SHP77 treated with DMSO at 0.1 percent for 48 hours (cell line): ENCODE measurements around the gene ADAMTS2.
"Not testable (repeated sequence)": the region's sequence is repeated elsewhere in the genome, so short reads cannot be mapped to it uniquely, and the experiment has no call there.

ENCODE experiments used
- DNase-seq: peaks from one replicate; lab custom pipeline; 2025; lab: John Stamatoyannopoulos, UW

Gene ADAMTS2

GRCh38 chr5:179216381-179216780 is 128.9 kb downstream of the ADAMTS2 start:
- not testable (repeated sequence) for DNase-seq

- DNase-seq = no peak
Measured at GRCh38 chr5:179215576-179215975, 129.7 kb downstream of the ADAMTS2 start.

DNA sequence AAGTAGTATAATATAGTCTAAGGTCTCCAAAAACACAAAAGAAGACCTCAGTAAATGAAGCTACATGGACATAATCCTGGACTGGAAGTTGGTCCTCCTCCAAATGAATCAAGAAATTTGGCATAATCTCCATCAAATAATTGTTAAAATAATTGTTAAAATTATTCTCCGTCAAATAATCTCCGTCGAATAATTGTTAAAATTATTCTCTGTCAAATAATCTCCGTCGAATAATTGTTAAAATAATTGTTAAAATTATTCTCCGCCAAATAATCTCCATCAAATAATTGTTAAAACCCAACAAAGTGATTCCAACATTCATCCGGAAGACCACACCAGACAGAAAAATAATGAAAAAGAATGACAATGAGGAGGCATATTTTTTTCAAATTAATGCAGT is 130.6 kb downstream of the ADAMTS2 start:
- DNase-seq = no peak

DNA sequence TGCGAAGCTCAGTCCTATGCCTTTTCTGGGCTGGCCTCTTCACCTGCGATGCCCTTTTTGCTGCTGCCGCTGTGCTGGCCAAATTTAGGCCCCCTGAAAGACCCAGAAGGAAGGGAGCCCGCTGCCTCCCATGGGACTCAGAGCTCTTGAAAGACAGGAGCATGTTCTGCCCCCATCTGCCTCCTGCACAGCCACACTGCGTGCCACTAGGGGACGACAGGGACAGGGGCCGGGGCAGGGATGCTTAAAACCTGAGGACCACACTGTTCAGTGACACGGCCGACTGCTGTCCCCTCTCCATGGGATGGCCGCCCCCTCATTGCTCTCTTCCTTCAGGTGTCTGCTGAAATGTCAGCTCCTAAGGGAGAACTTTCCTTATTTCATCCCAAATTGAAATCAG is 132.4 kb downstream of the ADAMTS2 start:
- DNase-seq = no peak

DNA sequence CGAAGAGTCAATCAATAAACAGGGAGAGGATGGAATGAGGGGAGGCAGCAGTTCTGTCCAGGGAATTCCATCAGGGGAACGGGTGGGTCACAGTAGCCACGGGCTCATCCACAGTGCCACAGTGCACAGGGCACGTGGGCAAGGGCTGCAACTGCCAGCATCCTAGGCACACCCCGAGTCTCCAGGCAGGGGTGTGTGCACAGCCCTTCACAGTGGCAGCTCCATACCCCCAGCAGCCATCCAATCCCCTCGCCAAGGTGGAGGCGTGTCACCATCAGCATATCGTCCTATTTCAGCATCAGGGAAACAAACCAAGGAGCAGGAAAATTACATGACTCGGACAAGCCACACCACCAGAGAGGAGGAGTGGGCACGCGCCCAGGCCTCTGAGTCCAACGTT is 133.6 kb downstream of the ADAMTS2 start:
- no peak for DNase-seq

- no peak for DNase-seq
Measured at GRCh38 chr5:179211068-179211467, 134.2 kb downstream of the ADAMTS2 start.

- DNase-seq = no peak
Measured at GRCh38 chr5:179210478-179210877, 134.8 kb downstream of the ADAMTS2 start.

DNA sequence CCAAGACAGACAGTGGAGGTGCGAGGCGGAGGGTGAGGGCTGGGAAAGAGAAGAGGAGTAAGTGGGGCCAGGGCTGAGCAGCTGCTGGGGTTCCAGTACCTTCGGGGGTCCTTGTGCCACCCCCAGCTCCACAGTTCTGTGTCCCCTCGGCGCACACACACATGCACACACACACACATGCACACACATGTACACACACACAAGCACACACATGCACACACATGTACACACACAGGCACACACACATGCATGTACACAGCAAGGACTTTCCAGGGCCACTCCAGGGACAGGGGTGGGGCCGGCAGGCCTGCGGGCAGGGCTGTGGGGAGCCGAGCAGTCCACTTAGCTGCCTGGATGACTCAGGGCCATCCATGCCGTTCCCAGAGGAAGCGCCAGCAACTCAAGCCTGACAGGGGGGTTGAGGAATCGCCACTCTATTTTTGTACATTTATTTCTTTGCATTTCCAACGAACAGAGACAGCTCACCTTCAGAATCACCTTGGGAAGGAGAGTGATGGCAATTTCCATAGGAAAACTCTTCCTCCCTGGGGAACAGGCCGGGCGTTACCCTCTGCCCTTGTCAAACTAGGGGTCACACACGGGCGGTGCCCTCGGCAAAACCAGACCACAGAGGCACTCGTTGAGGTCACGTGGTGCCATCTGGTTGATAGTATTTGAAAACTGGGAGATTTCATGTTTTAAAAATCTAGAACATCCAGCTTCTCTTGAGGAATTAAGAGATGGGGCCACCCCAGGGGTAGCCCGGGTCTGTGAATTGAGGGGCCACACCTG is 135.7 kb downstream of the ADAMTS2 start:
- DNase-seq = no peak

- DNase-seq = no peak
Measured at GRCh38 chr5:179208706-179209358, 136.4 kb downstream of the ADAMTS2 start.

DNA sequence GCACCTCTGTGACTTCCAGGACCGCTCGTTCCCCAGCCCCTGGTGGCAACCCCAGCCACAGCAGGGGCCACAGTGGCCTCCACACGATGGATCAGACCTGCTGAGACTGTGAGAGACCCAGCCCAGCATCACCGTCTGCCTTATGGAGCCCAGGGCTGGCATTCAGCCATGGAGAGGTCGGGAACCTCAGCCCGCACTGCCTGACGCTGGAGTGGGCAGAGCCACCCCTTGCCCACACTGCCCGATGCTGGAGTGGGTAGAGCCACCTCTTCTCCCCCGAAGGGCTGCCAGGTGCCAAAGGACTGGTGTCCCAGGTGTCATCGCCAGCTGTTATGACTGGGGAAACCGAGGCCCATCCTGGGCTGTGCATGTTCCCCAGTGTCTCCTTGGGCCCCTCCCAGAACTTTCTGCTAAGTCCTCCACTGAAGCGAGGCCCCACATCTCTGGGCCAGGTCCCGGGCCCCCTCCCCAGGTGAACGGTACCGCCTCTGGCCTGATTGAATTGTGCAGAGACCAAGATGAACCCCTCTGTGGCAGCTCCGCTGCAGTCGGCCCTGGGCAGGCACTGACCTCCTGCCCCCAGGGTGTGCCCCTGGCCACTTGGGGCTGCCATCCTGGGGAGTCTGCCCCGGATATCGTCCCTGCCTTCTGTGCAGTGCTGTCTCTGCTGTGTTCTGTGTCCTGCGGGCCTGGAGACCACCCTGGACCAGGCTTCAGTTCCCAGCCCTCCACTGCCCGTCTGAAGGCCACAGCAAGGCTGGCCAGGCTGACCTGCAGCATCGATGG is 137.1 kb downstream of the ADAMTS2 start:
- DNase-seq = no peak

GRCh38 chr5:179207470-179207869 is 137.8 kb downstream of the ADAMTS2 start:
- no peak for DNase-seq

DNA sequence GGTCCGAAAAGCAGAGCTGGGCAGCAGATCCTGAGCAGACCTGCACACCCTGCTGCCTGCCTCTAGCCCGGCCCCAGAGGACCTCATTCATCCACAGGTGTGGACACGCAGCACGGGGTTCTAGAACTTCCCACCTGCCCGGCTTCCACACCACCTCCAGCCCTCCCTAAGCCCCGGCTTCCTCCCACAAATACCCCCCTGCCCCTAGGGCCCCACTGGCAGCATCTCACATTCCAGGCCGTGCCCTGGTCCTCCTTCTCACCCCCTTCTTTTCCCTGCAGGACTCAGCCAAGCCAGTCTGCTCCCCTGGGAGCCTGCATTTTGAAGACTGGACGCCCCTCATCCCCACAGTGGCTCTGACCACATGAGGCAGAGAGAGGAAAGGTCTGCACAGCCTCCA is 138.9 kb downstream of the ADAMTS2 start:
- DNase-seq = no peak

DNA sequence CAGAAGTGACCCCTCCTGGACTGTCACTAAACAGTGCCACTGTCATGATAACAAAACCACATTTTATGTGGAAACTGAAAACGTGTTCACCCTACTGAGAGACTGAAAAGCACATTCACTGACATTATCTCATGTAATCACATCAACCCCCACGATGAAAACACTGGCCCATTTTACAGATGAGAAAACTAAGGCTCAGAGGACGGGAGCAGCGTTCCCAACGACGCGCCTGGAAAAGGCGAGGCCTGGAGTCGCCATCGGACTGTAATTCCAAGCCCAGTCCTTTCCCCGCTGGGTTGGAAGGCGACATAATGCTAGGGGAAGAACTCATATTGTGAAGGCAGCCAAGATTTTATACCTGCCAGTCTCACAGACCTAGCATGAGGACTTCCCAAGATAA is 140.0 kb downstream of the ADAMTS2 start:
- DNase-seq = no peak

- DNase-seq = no peak
Measured at GRCh38 chr5:179204572-179204971, 140.7 kb downstream of the ADAMTS2 start.

GRCh38 chr5:179203248-179203647 is 142.0 kb downstream of the ADAMTS2 start:
- DNase-seq = no peak

GRCh38 chr5:179201986-179202385 is 143.3 kb downstream of the ADAMTS2 start:
- no peak for DNase-seq

GRCh38 chr5:179199246-179199645 is 146.0 kb downstream of the ADAMTS2 start:
- no peak for DNase-seq

GRCh38 chr5:179198825-179199224 is 146.4 kb downstream of the ADAMTS2 start:
- DNase-seq = no peak

- no peak for DNase-seq
Measured at GRCh38 chr5:179196405-179197079, 148.7 kb downstream of the ADAMTS2 start.

DNA sequence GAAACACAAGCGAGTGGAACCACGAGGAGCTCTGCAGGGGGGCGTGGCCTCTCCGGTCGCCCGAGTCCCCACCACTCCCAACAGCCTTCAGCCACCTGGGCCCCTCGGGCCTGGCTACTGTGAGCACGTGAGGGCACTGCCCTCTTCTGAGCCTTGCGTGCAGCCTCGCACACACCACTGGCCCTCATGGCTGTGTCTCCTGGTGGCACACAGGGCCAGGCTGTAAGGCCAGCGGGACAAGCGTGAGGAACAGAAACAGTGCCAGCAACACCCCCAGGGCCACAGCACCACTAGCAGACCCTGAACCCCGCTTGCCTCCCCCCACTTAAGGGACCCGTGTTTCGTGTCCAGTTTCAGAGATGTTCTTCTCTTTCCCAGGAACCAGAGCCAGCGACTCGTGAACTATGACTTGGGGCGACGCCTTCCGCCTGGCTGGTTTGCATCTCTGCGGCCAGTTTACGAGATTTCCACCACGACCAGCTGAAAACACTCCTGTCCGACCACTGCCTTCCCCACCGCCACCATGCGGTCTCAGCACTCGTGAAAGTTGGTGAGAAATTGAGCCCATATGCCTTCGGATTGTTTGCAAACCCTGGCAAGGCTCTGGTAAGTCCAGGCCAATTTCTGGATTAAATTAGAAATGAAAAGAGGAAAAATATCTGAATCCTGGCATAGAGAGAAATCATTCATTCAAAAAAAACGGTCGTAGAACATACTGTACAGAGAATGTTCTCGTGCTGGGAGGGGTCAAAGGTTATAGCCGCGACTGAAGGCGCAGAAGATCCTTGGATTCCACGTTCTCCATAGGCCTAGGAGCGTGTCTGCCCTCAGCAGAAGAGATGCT is 149.5 kb downstream of the ADAMTS2 start:
- DNase-seq = no peak

DNA sequence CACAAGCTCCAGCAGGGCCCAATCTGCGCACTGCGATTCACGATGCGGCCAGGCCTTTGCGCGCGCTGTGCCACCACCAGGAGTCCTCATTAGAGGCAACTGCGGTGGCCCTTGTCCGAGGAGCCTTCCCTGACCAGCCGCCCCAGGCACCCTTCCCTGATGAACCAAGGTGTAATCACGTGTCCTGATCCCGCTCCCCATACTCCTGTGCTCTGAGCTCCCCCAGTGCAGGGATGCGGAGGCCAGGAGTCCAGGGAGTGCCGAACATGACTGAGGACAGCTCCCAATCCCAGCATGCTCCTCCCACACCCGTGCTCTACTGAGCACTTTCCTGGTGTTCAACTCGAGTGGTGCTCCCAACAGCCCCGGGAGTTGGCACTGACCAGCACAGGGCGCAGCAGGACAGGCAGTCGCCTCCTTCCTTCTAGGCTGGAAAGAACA is 150.3 kb downstream of the ADAMTS2 start:
- no peak for DNase-seq
